Stimulated activated effector memory CD8-positive, alpha-beta T cell treated with anti-CD3 and anti-CD28 coated beads, Interleukin-12 subunit alpha, Interleukin-12 subunit beta, amount 100 ng/mL, for 72 hours (primary cell): ENCODE measurements around the gene PTRH1.

Experiments
- ATAC-seq: fragments of 150-1000 bp; cut with Tn5 transposase; 2 replicates; pipeline ENCODE4 v1.10.0; 2021
- DNase-seq, 2 donors: peaks; one replicate each; pipeline ENCODE4 v3.0.0; 2021 to 2022; ENCODE audit warnings: low spot score in 2 of 2
- H3K27ac Mint-ChIP-seq: one replicate; pipeline ENCODE4 v1.8.0; 2022; ENCODE audit warnings: mild to moderate bottlenecking, mixed read lengths
- H3K36me3 Mint-ChIP-seq: one replicate; pipeline ENCODE4 v1.8.0; 2022; ENCODE audit warnings: mild to moderate bottlenecking, mixed read lengths
- H3K4me1 Mint-ChIP-seq: one replicate; pipeline ENCODE4 v1.8.0; 2022; ENCODE audit warnings: mixed read lengths
- H3K4me3 Mint-ChIP-seq: one replicate; pipeline ENCODE4 v1.8.0; 2022; ENCODE audit warnings: mild to moderate bottlenecking, mixed read lengths
- H3K9me3 Mint-ChIP-seq: one replicate; pipeline ENCODE4 v1.8.0; 2022; ENCODE audit warnings: mixed read lengths

PTRH1 gene

GRCh38 chr9:127714020-127714750 is 1.3 kb downstream of the PTRH1 start:
- DNase-seq (no peak), ATAC-seq (no peak)
- H3K36me3 Mint-ChIP-seq, result peaks cover 14% of the 10 kb centered on the region
- peak overlapping the region; percentile 94 for H3K4me3 Mint-ChIP-seq
- H3K9me3 Mint-ChIP-seq, result no peaks in the 10 kb centered on the region
- peaks cover 39% of the 10 kb centered on the region for H3K4me1 Mint-ChIP-seq
- peak overlapping the region; percentile 56 for H3K27ac Mint-ChIP-seq

- Mint-ChIP-seq H3K4me1 (peaks cover 39% of the 10 kb centered on the region), H3K27ac (no peak overlapping the region), H3K36me3 (peaks cover 14% of the 10 kb centered on the region), H3K4me3 (no peak overlapping the region), H3K9me3 (no peaks in the 10 kb centered on the region)
- ATAC-seq (no peak), DNase-seq (no peak)
These were observed 2.6 kb downstream of the PTRH1 start for GRCh38 chr9:127712867-127713266.

- H3K4me1 Mint-ChIP-seq, result peaks cover 44% of the 10 kb centered on the region
- no peak for ATAC-seq
- no peak for DNase-seq
- H3K27ac Mint-ChIP-seq, result no peak overlapping the region
- no peaks in the 10 kb centered on the region for H3K9me3 Mint-ChIP-seq
- no peak overlapping the region for H3K4me3 Mint-ChIP-seq
- peaks cover 14% of the 10 kb centered on the region for H3K36me3 Mint-ChIP-seq
These were observed 3.1 kb downstream of the PTRH1 start for GRCh38 chr9:127712371-127712770.

GRCh38 chr9:127711831-127712274 is 3.6 kb downstream of the PTRH1 start:
- no peaks in the 10 kb centered on the region for H3K9me3 Mint-ChIP-seq
- H3K4me3 Mint-ChIP-seq, result no peak overlapping the region
- peaks cover 14% of the 10 kb centered on the region for H3K36me3 Mint-ChIP-seq
- peaks cover 47% of the 10 kb centered on the region for H3K4me1 Mint-ChIP-seq
- peak overlapping the region; percentile 66 for H3K27ac Mint-ChIP-seq
- ATAC-seq (no peak), DNase-seq (no peak)

GRCh38 chr9:127711226-127711701 is 4.2 kb downstream of the PTRH1 start:
- Mint-ChIP-seq H3K27ac (peak overlapping the region; percentile 66), H3K36me3 (peaks cover 14% of the 10 kb centered on the region), H3K4me1 (peaks cover 45% of the 10 kb centered on the region), H3K9me3 (no peaks in the 10 kb centered on the region), H3K4me3 (no peak overlapping the region)
- DNase-seq (no peak), ATAC-seq (no peak)

GRCh38 chr9:127710204-127710783 is 5.2 kb downstream of the PTRH1 start:
- H3K4me3 Mint-ChIP-seq, result no peak overlapping the region
- H3K4me1 Mint-ChIP-seq, result peaks cover 35% of the 10 kb centered on the region
- peak overlapping the region; percentile 66 for H3K27ac Mint-ChIP-seq
- H3K9me3 Mint-ChIP-seq, result no peaks in the 10 kb centered on the region
- peaks cover 8% of the 10 kb centered on the region for H3K36me3 Mint-ChIP-seq
- DNase-seq (no peak), ATAC-seq (no peak)

- Mint-ChIP-seq H3K9me3 (no peaks in the 10 kb centered on the region), H3K36me3 (peaks cover 7% of the 10 kb centered on the region), H3K4me3 (no peak overlapping the region), H3K27ac (no peak overlapping the region), H3K4me1 (peaks cover 28% of the 10 kb centered on the region)
- DNase-seq (no peak), ATAC-seq (no peak)
These were observed 6.4 kb downstream of the PTRH1 start for GRCh38 chr9:127708952-127709587.

- H3K27ac Mint-ChIP-seq, result peak overlapping the region; percentile 77
These were observed 7.7 kb downstream of the PTRH1 start for GRCh38 chr9:127707766-127708165.

GRCh38 chr9:127706836-127707241 is 8.6 kb downstream of the PTRH1 start, which contains the start of gene CFAP157:
CFAP157 (plus strand) TSS chr9:127706988; CDS start chr9:127707032, 44 bp downstream.
- Mint-ChIP-seq H3K27ac (peak within 1 kb of the TSS; percentile 77), H3K9me3 (no peaks in the 10 kb centered on the region)
- no peak for ATAC-seq

More at GRCh38 chr9:127707766-127708165, 7.7 kb downstream of the PTRH1 start:
- Mint-ChIP-seq H3K4me1 (peaks cover 28% of the 10 kb centered on the region), H3K36me3 (peaks cover 7% of the 10 kb centered on the region), H3K4me3 (no peak overlapping the region), H3K9me3 (no peaks in the 10 kb centered on the region)
- ATAC-seq (peak; percentile 95), DNase-seq (no peak)

GRCh38 chr9:127705577-127706379 is 9.7 kb downstream of the PTRH1 start:
- H3K27ac Mint-ChIP-seq, result no peak overlapping the region
- H3K9me3 Mint-ChIP-seq, result no peaks in the 10 kb centered on the region
- DNase-seq (no peak), ATAC-seq (no peak)
- peaks cover 22% of the 10 kb centered on the region for H3K4me1 Mint-ChIP-seq
- no peaks in the 10 kb centered on the region for H3K36me3 Mint-ChIP-seq
- no peak overlapping the region for H3K4me3 Mint-ChIP-seq

More at GRCh38 chr9:127706836-127707241, 8.6 kb downstream of the PTRH1 start, which contains the start of gene CFAP157:
- no peak within 1 kb of the TSS for H3K4me3 Mint-ChIP-seq
- no peak for DNase-seq
- H3K36me3 Mint-ChIP-seq, result peaks cover 7% of the 10 kb centered on the region
- peaks cover 28% of the 10 kb centered on the region for H3K4me1 Mint-ChIP-seq

GRCh38 chr9:127703289-127703946 is 12.0 kb downstream of the PTRH1 start:
- H3K4me1 Mint-ChIP-seq, result peaks cover 31% of the 10 kb centered on the region
- no peak for ATAC-seq
- peaks cover 7% of the 10 kb centered on the region for H3K36me3 Mint-ChIP-seq
- H3K27ac Mint-ChIP-seq, result peak overlapping the region; percentile 15
- no peak for DNase-seq
- H3K4me3 Mint-ChIP-seq, result no peak overlapping the region
- no peaks in the 10 kb centered on the region for H3K9me3 Mint-ChIP-seq

- H3K9me3 Mint-ChIP-seq, result no peaks in the 10 kb centered on the region
- peaks cover 22% of the 10 kb centered on the region for H3K4me1 Mint-ChIP-seq
- peak overlapping the region; percentile 74 for H3K4me3 Mint-ChIP-seq
- ATAC-seq, result no peak
- H3K36me3 Mint-ChIP-seq, result peaks cover 7% of the 10 kb centered on the region
- DNase-seq, result no peak
- peak overlapping the region; percentile 43 for H3K27ac Mint-ChIP-seq
These were observed 14.7 kb downstream of the PTRH1 start for GRCh38 chr9:127700594-127701255.

GRCh38 chr9:127700140-127700539 is 15.3 kb downstream of the PTRH1 start:
- H3K4me1 Mint-ChIP-seq, result peaks cover 22% of the 10 kb centered on the region
- H3K4me3 Mint-ChIP-seq, result peak overlapping the region; percentile 74
- H3K9me3 Mint-ChIP-seq, result no peaks in the 10 kb centered on the region
- peaks cover 7% of the 10 kb centered on the region for H3K36me3 Mint-ChIP-seq
- no peak for ATAC-seq
- DNase-seq, result no peak
- H3K27ac Mint-ChIP-seq, result peak overlapping the region; percentile 15
